GM12801 (cell line): ENCODE results near the gene KCNQ2.

Source experiments
- TF ChIP-seq, protein P1 (sequence below): IDR thresholded peaks from one replicate; pipeline ENCODE4 v1.5.1; 2011; ENCODE audit warnings: control low read depth; ENCODE audit not compliant: insufficient read length; ENCODE audit errors: extremely low read depth

The KCNQ2 gene

DNA sequence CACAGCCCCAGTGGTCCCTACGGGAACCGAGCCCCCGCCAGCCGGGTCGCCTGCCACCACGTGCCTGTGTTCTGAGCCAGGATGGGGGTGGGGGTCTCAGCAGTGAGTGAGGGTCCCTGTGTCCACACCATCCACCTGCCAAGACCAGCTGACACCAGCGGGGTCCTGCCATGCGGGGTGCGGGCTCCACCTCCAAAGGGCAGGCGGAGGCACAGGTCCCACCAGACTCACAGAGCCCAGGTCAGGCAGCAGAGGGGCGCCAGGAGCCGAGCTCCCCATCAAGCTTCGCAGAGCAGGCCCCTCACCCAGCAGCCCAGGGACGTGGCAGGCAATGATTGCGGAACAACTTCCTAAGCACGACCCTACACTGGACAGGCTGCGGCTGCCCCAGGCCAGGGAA lies 50.5 kb downstream of the KCNQ2 start:
- TF ChIP-seq, protein P1, sequence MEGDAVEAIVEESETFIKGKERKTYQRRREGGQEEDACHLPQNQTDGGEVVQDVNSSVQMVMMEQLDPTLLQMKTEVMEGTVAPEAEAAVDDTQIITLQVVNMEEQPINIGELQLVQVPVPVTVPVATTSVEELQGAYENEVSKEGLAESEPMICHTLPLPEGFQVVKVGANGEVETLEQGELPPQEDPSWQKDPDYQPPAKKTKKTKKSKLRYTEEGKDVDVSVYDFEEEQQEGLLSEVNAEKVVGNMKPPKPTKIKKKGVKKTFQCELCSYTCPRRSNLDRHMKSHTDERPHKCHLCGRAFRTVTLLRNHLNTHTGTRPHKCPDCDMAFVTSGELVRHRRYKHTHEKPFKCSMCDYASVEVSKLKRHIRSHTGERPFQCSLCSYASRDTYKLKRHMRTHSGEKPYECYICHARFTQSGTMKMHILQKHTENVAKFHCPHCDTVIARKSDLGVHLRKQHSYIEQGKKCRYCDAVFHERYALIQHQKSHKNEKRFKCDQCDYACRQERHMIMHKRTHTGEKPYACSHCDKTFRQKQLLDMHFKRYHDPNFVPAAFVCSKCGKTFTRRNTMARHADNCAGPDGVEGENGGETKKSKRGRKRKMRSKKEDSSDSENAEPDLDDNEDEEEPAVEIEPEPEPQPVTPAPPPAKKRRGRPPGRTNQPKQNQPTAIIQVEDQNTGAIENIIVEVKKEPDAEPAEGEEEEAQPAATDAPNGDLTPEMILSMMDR: no peak

DNA sequence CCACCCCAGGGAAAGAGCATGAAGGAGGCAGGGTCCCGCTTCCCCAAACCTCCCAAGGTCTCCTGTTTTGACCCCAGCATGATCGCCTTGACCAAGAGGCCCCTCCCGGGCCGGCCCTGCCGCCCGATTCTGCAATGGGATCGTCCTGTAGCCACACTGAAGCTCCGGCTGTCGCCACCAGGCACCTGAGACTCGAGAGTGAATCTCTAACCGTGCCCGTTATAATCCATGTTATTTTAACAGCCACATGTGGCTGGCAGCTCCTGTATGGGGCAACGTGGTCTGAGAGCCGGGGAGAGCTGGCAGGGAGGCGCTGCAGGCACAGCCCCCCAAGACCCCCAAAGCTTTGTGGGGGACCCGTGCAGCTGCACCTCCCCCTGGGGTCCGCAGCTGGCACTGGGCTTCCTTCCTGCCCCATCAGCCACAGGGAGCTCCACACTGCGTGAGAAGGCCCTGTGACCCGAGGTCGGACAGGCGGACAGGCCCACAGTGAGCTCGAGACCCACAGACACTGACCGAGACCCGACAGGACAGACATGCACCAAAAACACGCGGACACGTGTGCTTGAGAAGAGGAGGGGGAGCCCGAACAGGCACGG lies 51.3 kb downstream of the KCNQ2 start:
- TF ChIP-seq, protein P1: no peak

DNA sequence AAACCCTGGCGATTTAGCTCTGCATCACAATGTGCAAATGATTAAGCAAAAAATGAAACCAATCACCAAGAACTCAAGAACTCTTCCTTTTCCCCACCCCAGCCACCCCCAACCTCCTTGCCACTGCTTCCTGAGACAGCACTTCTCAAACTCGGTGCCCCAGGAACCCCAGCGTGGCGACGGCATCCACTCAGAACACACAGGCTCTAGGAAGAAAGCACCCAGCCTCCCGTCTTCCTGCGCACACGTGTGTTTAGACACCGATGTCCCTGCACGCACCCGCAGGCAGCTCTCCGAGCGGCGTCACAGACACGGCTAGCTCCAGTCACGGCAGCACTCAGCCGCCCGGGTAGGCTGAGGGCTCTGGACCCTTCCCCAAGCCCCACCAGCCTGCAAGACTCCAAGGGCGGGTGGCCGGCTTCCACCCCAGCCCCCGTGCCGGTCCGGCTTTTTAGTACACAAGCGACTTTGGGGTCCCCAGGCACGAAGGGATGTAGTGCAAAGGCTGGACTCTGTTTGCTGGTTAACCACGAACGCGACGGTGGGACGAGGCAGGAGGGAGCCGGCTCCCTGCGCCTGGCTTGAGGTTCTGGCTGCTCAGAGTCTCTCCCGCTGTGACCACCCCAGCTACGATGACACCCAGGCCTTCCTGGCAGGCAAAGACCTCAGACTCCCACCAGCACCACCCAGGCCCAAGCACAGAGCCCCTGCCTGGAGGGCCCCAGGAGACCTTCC lies 51.9 kb downstream of the KCNQ2 start:
- TF ChIP-seq, protein P1: no peak

DNA sequence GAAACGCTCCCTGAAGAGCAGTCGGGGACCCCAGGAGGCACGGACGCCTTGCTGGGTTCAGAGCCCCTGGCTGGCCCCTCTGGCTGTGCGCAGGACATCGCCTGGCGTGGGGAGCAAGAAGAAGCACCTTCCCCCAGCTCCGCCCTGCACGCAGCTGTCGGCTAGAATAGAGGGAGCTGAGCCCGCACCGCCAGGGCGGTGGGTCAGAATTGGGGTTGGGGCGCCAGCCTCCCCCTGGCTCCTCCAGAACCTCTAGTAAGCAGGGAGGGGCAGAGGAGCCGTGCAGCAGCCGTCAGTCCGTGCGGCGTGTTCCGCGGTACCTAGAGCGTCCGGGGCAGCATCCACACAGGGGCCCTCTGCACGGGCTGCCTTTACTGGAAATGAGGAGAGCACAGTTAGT lies 53.2 kb downstream of the KCNQ2 start:
- TF ChIP-seq, protein P1: no peak

DNA sequence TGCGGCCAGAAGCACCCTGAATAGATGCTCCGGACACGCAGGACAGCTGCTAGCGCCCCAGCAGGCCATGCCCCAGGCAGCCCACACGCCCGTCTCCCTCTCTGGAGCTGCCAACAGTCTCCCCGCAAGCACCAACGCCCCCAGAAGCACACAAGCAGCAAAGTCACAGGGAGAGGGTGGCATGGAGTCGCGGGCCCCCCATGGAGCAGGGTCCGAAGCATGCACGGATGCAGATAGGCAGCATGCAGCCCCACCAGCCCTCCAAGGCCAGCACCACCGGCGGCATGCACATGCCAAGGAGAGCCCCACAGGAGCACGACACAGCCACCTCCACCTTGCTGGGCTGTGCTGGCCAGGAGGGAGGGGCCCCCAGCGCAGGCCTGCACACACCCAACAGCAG lies 53.8 kb downstream of the KCNQ2 start:
- TF ChIP-seq, protein P1: no peak

DNA sequence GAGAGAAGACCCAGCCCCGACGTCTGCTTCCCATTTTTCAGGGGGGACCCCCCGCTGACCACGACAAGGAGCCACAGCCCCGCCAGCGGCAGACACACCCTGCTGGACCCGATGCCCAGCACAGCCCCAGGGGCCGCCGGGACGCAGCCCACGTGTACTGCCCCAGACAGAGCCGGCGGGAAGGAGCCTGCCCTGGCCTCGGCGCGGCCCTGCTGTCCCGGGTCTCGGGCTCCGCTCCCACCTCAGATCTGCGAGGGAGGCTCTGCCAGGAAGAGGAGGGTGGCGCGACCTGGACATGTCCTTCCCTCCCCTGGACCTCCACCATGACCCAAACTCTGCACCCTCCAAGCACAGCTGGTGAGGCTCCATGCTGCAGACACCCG lies 54.7 kb downstream of the KCNQ2 start:
- TF ChIP-seq, protein P1: no peak

DNA sequence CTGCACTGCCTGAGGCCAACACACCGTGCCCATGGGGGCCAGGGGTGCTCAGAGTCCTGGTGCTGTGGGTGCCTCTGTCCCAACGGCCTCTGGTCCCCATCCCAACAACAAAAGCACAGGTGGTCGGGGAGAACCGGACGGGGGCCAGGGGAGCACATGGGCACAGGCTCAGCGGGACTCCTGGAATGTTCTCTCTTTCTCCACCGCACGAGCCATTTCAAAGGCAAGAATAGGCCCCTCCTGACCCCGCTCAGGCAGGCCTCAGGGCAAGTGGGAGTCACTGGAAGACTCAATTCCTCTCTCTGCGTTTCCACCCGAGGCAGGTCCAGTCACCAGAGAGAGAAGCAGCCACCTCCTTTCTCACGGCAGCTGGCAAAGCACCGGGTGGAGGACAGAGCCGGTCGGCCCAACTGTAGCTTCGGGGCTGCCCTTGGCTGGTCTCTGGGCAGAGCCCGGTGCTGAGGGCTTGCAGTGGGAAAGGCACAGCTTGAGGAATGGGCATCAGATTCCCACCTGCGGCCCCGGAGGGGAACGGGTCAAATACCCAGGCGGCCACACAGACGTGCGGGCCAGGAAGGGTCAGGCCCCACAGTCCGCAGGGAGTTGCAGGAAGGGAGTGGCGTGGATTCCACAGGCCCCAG lies 55.2 kb downstream of the KCNQ2 start:
- TF ChIP-seq, protein P1: no peak
